ENCODE results near the gene NALCN. TPM values are rescaled to one million over a fixed set of nuclear protein-coding genes. Genes with fewer than 3 reads are reported as not detected.

Gene NALCN
- polyA plus RNA-seq, 3 donors: not detected

DNA sequence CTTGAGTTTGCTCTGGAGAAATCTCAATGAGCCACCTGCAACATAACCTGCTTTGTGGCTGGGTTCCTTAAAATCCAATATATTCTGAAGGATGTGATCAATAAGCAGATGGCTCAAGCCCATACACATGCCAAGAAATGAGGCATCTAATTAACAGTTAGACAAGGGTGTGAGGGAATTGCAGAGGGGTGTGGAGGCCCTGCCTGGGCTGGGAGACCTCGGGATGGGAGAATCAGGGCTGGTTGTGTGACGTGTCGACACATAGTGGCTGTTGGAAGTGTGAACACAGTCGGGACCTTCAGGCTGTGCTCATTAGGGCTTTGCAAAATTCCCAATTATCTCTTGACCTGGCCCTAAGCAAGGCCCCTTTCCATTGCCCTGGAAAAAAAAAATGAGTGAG is 379.8 kb downstream of the NALCN start:
- Histone ChIP-seq H3K36me3 (replicated peaks in 1 of 2; ENCODE audit: control insufficient read depth in 1 of 2, insufficient read depth in 2 of 2, low read length in 2 of 2) (no peaks in the 10 kb centered on the region), H3K9ac (ENCODE audit: insufficient read depth, low read length, poor library complexity, severe bottlenecking) (no peak overlapping the region), H3K9me3 (replicated peaks in 1 of 2; ENCODE audit: control insufficient read depth in 1 of 2, insufficient read depth in 1 of 2, low read length in 2 of 2) (peaks cover 0 to 17% of the 10 kb centered on the region in 2 donors), H4K20me1 (ENCODE audit: insufficient read depth, low read length) (no peaks in the 10 kb centered on the region), H3K4me3 (replicated peaks in 1 of 3; ENCODE audit: low read depth in 2 of 3, low read length in 3 of 3) (no peak overlapping the region), H3K4me1 (ENCODE audit: control insufficient read depth in 1 of 2, insufficient read depth in 2 of 2, low read length in 2 of 2) (no peaks in the 10 kb centered on the region), H3K27me3 (ENCODE audit: control insufficient read depth in 2 of 2, insufficient read depth in 2 of 2, low read length in 2 of 2) (no peaks in the 10 kb centered on the region), H3K79me2 (ENCODE audit: insufficient read depth, low read length) (no peaks in the 10 kb centered on the region), H2AFZ (ENCODE audit: insufficient read depth, low read depth, low read length, poor library complexity, severe bottlenecking) (no peak overlapping the region), H3K4me2 (replicated peaks; ENCODE audit: extremely low read depth, low read length, poor library complexity, severe bottlenecking) (no peak overlapping the region), H3K27ac (ENCODE audit: low read depth in 1 of 2, low read length in 2 of 2) (no peak overlapping the region)
- peaks cover 2 to 20% (median 8%) of the 10 kb centered on the region in 7 donors for H3K9me3 Mint-ChIP-seq
- no peaks in the 10 kb centered on the region for H3K36me3 Mint-ChIP-seq
- no peak for DNase-seq
- H3K4me3 Mint-ChIP-seq: no peak overlapping the region
- TF ChIP-seq, protein P1, sequence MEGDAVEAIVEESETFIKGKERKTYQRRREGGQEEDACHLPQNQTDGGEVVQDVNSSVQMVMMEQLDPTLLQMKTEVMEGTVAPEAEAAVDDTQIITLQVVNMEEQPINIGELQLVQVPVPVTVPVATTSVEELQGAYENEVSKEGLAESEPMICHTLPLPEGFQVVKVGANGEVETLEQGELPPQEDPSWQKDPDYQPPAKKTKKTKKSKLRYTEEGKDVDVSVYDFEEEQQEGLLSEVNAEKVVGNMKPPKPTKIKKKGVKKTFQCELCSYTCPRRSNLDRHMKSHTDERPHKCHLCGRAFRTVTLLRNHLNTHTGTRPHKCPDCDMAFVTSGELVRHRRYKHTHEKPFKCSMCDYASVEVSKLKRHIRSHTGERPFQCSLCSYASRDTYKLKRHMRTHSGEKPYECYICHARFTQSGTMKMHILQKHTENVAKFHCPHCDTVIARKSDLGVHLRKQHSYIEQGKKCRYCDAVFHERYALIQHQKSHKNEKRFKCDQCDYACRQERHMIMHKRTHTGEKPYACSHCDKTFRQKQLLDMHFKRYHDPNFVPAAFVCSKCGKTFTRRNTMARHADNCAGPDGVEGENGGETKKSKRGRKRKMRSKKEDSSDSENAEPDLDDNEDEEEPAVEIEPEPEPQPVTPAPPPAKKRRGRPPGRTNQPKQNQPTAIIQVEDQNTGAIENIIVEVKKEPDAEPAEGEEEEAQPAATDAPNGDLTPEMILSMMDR (IDR thresholded peaks at IDR 0.05): no peak
- 54% methylated on average over 2 of the region's 4 CpGs for WGBS (ENCODE audit: insufficient coverage)
- no peaks in the 10 kb centered on the region for H3K27me3 Mint-ChIP-seq (ENCODE audit: low read depth in 3 of 3)
- H3K4me1 Mint-ChIP-seq: no peaks in the 10 kb centered on the region
- intact Hi-C loops (cut with micrococcal nuclease): no loop called here
- peak overlapping the region in 1 of 7 donors; percentile 54 for H3K27ac Mint-ChIP-seq

DNA sequence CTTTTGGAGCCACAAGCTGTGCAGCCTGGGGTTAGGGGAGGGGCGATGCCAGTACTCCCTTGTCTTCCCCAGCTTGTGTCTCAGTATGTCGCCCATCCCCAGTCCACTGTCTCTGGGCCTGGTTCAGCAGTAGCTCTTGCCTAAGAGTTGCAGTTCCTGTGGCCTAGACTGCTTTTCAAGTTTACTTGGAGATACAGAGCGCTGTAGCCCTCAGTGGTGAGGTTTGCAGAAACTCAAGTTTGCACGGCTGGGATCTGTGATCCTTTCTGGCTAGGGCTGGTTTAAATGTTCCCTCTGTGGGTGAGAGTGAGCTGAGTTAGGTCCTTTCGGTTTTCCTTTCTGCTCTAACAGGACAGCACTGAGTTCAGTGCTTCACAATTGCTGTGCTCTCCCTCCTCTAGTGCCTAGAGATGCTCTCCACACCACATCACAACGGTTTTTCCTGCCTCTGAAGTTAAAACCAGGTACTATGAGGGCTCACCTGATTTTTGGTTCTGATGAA is 381.1 kb downstream of the NALCN start:
- no peaks in the 10 kb centered on the region for H3K36me3 Mint-ChIP-seq
- H3K27me3 Mint-ChIP-seq (ENCODE audit: low read depth in 3 of 3): no peaks in the 10 kb centered on the region
- H3K4me3 Mint-ChIP-seq: no peak overlapping the region
- Histone ChIP-seq H2AFZ (ENCODE audit: insufficient read depth, low read depth, low read length, poor library complexity, severe bottlenecking) (no peak overlapping the region), H3K9me3 (replicated peaks in 1 of 2; ENCODE audit: control insufficient read depth in 1 of 2, insufficient read depth in 1 of 2, low read length in 2 of 2) (peaks cover 0 to 17% of the 10 kb centered on the region in 2 donors), H3K9ac (ENCODE audit: insufficient read depth, low read length, poor library complexity, severe bottlenecking) (no peak overlapping the region), H3K4me3 (replicated peaks in 1 of 3; ENCODE audit: low read depth in 2 of 3, low read length in 3 of 3) (no peak overlapping the region), H3K4me2 (replicated peaks; ENCODE audit: extremely low read depth, low read length, poor library complexity, severe bottlenecking) (no peak overlapping the region), H4K20me1 (ENCODE audit: insufficient read depth, low read length) (no peaks in the 10 kb centered on the region), H3K36me3 (replicated peaks in 1 of 2; ENCODE audit: control insufficient read depth in 1 of 2, insufficient read depth in 2 of 2, low read length in 2 of 2) (no peaks in the 10 kb centered on the region), H3K27me3 (ENCODE audit: control insufficient read depth in 2 of 2, insufficient read depth in 2 of 2, low read length in 2 of 2) (no peaks in the 10 kb centered on the region), H3K79me2 (ENCODE audit: insufficient read depth, low read length) (no peaks in the 10 kb centered on the region), H3K27ac (ENCODE audit: low read depth in 1 of 2, low read length in 2 of 2) (no peak overlapping the region), H3K4me1 (ENCODE audit: control insufficient read depth in 1 of 2, insufficient read depth in 2 of 2, low read length in 2 of 2) (no peaks in the 10 kb centered on the region)
- peaks cover 2 to 16% (median 8%) of the 10 kb centered on the region in 7 donors for H3K9me3 Mint-ChIP-seq
- intact Hi-C loops (cut with micrococcal nuclease): no loop called here
- H3K4me1 Mint-ChIP-seq: no peaks in the 10 kb centered on the region
- no peak for DNase-seq
- H3K27ac Mint-ChIP-seq: no peak overlapping the region
- 76% methylated on average over 3 of the region's 6 CpGs for WGBS (ENCODE audit: insufficient coverage)
- TF ChIP-seq, protein P1 (IDR thresholded peaks at IDR 0.05): no peak

All from CD14-positive monocyte (primary cell).